ENCODE results near the gene LRRC8B. TPM values are rescaled to one million over a fixed set of nuclear protein-coding genes. Genes with fewer than 3 reads are reported as not detected.

LRRC8B gene
- total RNA-seq, 1 experiment from 2014 or later: 14.8 TPM

GRCh38 chr1:89643577-89643976 lies 118.9 kb downstream of the LRRC8B start:
- no peaks in the 10 kb centered on the region for H3K36me3 ChIP-seq (ENCODE audit: insufficient read depth, low read length)
- no peak overlapping the region for H3K4me2 ChIP-seq (ENCODE audit: low read depth, low read length, poor library complexity, severe bottlenecking)
- no peak overlapping the region for H2AFZ ChIP-seq (ENCODE audit: low read length)
- H3K9me2 ChIP-seq (replicated peaks; ENCODE audit: insufficient read depth, low read length): no peaks in the 10 kb centered on the region
- DNase-seq: no peak
- H3K27me3 ChIP-seq (ENCODE audit: low read length): no peaks in the 10 kb centered on the region
- peaks cover 1% of the 10 kb centered on the region; the same call in 1 of the 2 replicates for H3K4me1 ChIP-seq (ENCODE audit: low read length)
- no peak overlapping the region for H3K27ac ChIP-seq (ENCODE audit: low read length)
- H3K9me3 ChIP-seq (ENCODE audit: low read length): peaks cover 5% of the 10 kb centered on the region; the same call in 1 of the 2 replicates
- no peak overlapping the region for H3K9ac ChIP-seq (ENCODE audit: low read length)
- H3K4me3 ChIP-seq (ENCODE audit: low read length): no peak overlapping the region
- H3K79me2 ChIP-seq (ENCODE audit: low read length): no peaks in the 10 kb centered on the region
- no peaks in the 10 kb centered on the region for H4K20me1 ChIP-seq (ENCODE audit: insufficient read depth, low read depth, low read length)

- H4K20me1 ChIP-seq (ENCODE audit: insufficient read depth, low read depth, low read length): no peaks in the 10 kb centered on the region
- no peaks in the 10 kb centered on the region for H3K27me3 ChIP-seq (ENCODE audit: low read length)
- no peaks in the 10 kb centered on the region for H3K79me2 ChIP-seq (ENCODE audit: low read length)
Observed at GRCh38 chr1:89644119-89644814, 119.6 kb downstream of the LRRC8B start.

DNA sequence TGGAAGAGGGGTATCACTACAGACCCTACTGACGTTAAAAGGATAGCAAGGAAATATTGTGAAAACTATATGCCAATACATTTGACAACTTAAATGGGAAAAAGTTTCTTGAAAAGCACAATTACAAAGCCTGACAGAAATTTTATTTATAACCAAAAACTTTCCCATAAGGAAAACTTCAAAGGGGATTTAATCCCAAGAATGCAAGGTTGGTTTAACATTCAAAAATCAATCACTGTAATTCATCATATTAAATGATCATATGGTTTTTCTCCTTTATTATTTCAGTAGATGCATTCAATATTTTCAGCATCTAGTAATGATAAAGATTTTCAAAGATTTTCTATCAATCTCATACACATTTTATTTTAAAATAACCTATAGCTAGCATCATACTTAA lies 121.6 kb downstream of the LRRC8B start:
- DNase-seq: no peak
- no peaks in the 10 kb centered on the region for H3K36me3 ChIP-seq (ENCODE audit: insufficient read depth, low read length)
- H3K27ac ChIP-seq (ENCODE audit: low read length): no peak overlapping the region
- no peak overlapping the region for H2AFZ ChIP-seq (ENCODE audit: low read length)
- no peak overlapping the region for H3K4me2 ChIP-seq (ENCODE audit: low read depth, low read length, poor library complexity, severe bottlenecking)
- H4K20me1 ChIP-seq (ENCODE audit: insufficient read depth, low read depth, low read length): no peaks in the 10 kb centered on the region
- H3K4me1 ChIP-seq (ENCODE audit: low read length): peaks cover 5% of the 10 kb centered on the region; the same call in 1 of the 2 replicates
- no peak overlapping the region for H3K9ac ChIP-seq (ENCODE audit: low read length)
- H3K9me3 ChIP-seq (ENCODE audit: low read length): peaks cover 5% of the 10 kb centered on the region; the same call in 1 of the 2 replicates
- H3K4me3 ChIP-seq (ENCODE audit: low read length): no peak overlapping the region
- H3K79me2 ChIP-seq (ENCODE audit: low read length): no peaks in the 10 kb centered on the region
- H3K9me2 ChIP-seq (replicated peaks; ENCODE audit: insufficient read depth, low read length): no peaks in the 10 kb centered on the region
- no peaks in the 10 kb centered on the region for H3K27me3 ChIP-seq (ENCODE audit: low read length)

More at GRCh38 chr1:89644119-89644814, 119.6 kb downstream of the LRRC8B start:
- Histone ChIP-seq H3K4me2 (ENCODE audit: low read depth, low read length, poor library complexity, severe bottlenecking) (no peak overlapping the region), H3K4me1 (ENCODE audit: low read length) (peaks cover 5% of the 10 kb centered on the region; the same call in 1 of the 2 replicates), H2AFZ (ENCODE audit: low read length) (no peak overlapping the region), H3K9me2 (replicated peaks; ENCODE audit: insufficient read depth, low read length) (no peaks in the 10 kb centered on the region), H3K9me3 (ENCODE audit: low read length) (peaks cover 5% of the 10 kb centered on the region; the same call in 1 of the 2 replicates), H3K9ac (ENCODE audit: low read length) (no peak overlapping the region), H3K27ac (ENCODE audit: low read length) (no peak overlapping the region), H3K36me3 (ENCODE audit: insufficient read depth, low read length) (no peaks in the 10 kb centered on the region), H3K4me3 (ENCODE audit: low read length) (no peak overlapping the region)
- no peak for DNase-seq

Other genes with a start within 250 kb of the LRRC8B start
- gene GBP6, start 160.8 kb upstream of the LRRC8B start, total RNA-seq (2014; rRNA removed; shearing (Covaris generic); ENCODE audit: low replicate concordance): not detected in 2 replicates
- 2.4 and 8.3 TPM in 2 replicates for gene LRRC8C, start 108.3 kb downstream of the LRRC8B start, total RNA-seq (2014; rRNA removed; shearing (Covaris generic); ENCODE audit: low replicate concordance)

Data from Karpas-422 (cell line).